Activated CD8-positive, alpha-beta memory T cell treated with anti-CD3 and anti-CD28 coated beads for 4 hours (primary cell): ENCODE data around the gene CD59.
"Not testable (repeated sequence)": the region's sequence is repeated elsewhere in the genome, so short reads cannot be mapped to it uniquely, and the experiment has no call there.

Experiments used
- DNase-seq, 2 donors: peaks; one replicate each; pipeline ENCODE4 v3.0.0-alpha.2; 2020; ENCODE audit warnings: low read depth in 2 of 2

Gene CD59

GRCh38 chr11:33713151-33713855 lies 22.9 kb downstream of the CD59 start:
- no peak for DNase-seq

- DNase-seq, result no peak
Measured at GRCh38 chr11:33712436-33712835, 23.8 kb downstream of the CD59 start.

- no peak for DNase-seq
Measured at GRCh38 chr11:33709466-33709865, 26.8 kb downstream of the CD59 start.

- DNase-seq, result no peak
Measured at GRCh38 chr11:33708985-33709384, 27.2 kb downstream of the CD59 start.

GRCh38 chr11:33707831-33708230 lies 28.4 kb downstream of the CD59 start:
- not testable (repeated sequence) for DNase-seq

GRCh38 chr11:33706966-33707365 lies 29.3 kb downstream of the CD59 start:
- no peak for DNase-seq

- no peak for DNase-seq
Measured at GRCh38 chr11:33706546-33706945, 29.7 kb downstream of the CD59 start.

- no peak for DNase-seq
Measured at GRCh38 chr11:33704240-33705002, 31.8 kb downstream of the CD59 start.

GRCh38 chr11:33703788-33704187 lies 32.4 kb downstream of the CD59 start:
- no peak for DNase-seq

GRCh38 chr11:33703234-33703633 lies 33.0 kb downstream of the CD59 start:
- no peak for DNase-seq

- DNase-seq, result no peak
Measured at GRCh38 chr11:33701302-33702230, 34.7 kb downstream of the CD59 start.

GRCh38 chr11:33700502-33701271 lies 35.5 kb downstream of the CD59 start, which contains the start of gene C11orf91:
Gene C11orf91, minus strand, starts transcription at chr11:33700826. Its CDS starts 86 bp downstream, at chr11:33700740.
- DNase-seq, result peak; percentile 82 to 89

- DNase-seq, result no peak
Measured at GRCh38 chr11:33700063-33700501, 36.1 kb downstream of the CD59 start.

- no peak for DNase-seq
Measured at GRCh38 chr11:33699515-33700062, 36.6 kb downstream of the CD59 start.

- DNase-seq, result no peak
Measured at GRCh38 chr11:33698921-33699320, 37.3 kb downstream of the CD59 start.

GRCh38 chr11:33697997-33698396 lies 38.2 kb downstream of the CD59 start:
- DNase-seq, result no peak

GRCh38 chr11:33696931-33697638 lies 39.1 kb downstream of the CD59 start:
- DNase-seq, result no peak

GRCh38 chr11:33696411-33696810 lies 39.8 kb downstream of the CD59 start:
- no peak for DNase-seq

- no peak for DNase-seq
Measured at GRCh38 chr11:33695051-33695566, 41.1 kb downstream of the CD59 start.
